Neural progenitor cell (in vitro differentiated cells): ENCODE results near the gene NKAIN4. TPM values are rescaled to one million over a fixed set of nuclear protein-coding genes. Genes with fewer than 3 reads are reported as not detected.

Source experiments
- DNase-seq: peaks from one replicate; pipeline ENCODE4 v3.0.0-alpha.2; 2016; ENCODE audit warnings: low spot score
- H2AFZ ChIP-seq: fragments of 200-600 bp; sonication (generic); replicated peaks from 2 replicates; pipeline ENCODE4 v1.6.1; 2016; ENCODE audit warnings: antibody characterized with exemption
- H3F3A ChIP-seq: fragments of 200-600 bp; sonication (generic); 2 replicates; pipeline ENCODE4 v1.6.1; 2016; ENCODE audit warnings: antibody characterized with exemption, low read depth
- H3K27ac ChIP-seq: fragments of 200-600 bp; sonication (generic); 2 replicates; pipeline ENCODE4 v1.5.1; 2016; ENCODE audit warnings: mild to moderate bottlenecking
- H3K27me3 ChIP-seq: fragments of 200-600 bp; sonication (generic); 2 replicates; pipeline ENCODE4 v1.6.1; 2016; ENCODE audit warnings: mild to moderate bottlenecking, moderate library complexity
- H3K36me3 ChIP-seq: fragments of 200-600 bp; sonication (generic); 2 replicates; pipeline ENCODE4 v1.5.1; 2016
- H3K4me1 ChIP-seq: fragments of 200-600 bp; sonication (generic); 2 replicates; pipeline ENCODE4 v1.6.1; 2016; ENCODE audit warnings: mixed run types
- H3K4me2 ChIP-seq: fragments of 200-600 bp; sonication (generic); 2 replicates; pipeline ENCODE4 v1.6.1; 2016
- H3K4me3 ChIP-seq: fragments of 200-600 bp; sonication (generic); 2 replicates; pipeline ENCODE4 v1.5.1; 2016
- H3K79me2 ChIP-seq: fragments of 200-600 bp; sonication (generic); 2 replicates; pipeline ENCODE4 v1.6.1; 2016; ENCODE audit warnings: low read depth
- H3K9ac ChIP-seq: fragments of 200-600 bp; sonication (generic); 2 replicates; pipeline ENCODE4 v1.6.1; 2016
- H3K9me3 ChIP-seq: fragments of 200-600 bp; sonication (generic); 2 replicates; pipeline ENCODE4 v1.5.1; 2016; ENCODE audit warnings: low read depth
- H4K20me1 ChIP-seq: fragments of 200-600 bp; sonication (generic); 2 replicates; pipeline ENCODE4 v1.6.1; 2016; ENCODE audit warnings: low read depth
- H3K27ac Mint-ChIP-seq: 3 replicates; pipeline ENCODE4 v1.8.0; 2021; ENCODE audit warnings: mixed read lengths
- H3K27me3 Mint-ChIP-seq: 2 replicates; pipeline ENCODE4 v1.8.0; 2022; ENCODE audit warnings: low read depth, mild to moderate bottlenecking, inconsistent platforms, moderate library complexity, mixed read lengths; ENCODE audit not compliant: insufficient read depth
- H3K36me3 Mint-ChIP-seq: 3 replicates; pipeline ENCODE4 v1.8.0; 2021; ENCODE audit warnings: mixed read lengths
- H3K4me1 Mint-ChIP-seq: 3 replicates; pipeline ENCODE4 v1.8.0; 2021; ENCODE audit warnings: mixed read lengths
- H3K4me3 Mint-ChIP-seq: 3 replicates; pipeline ENCODE4 v1.8.0; 2021; ENCODE audit warnings: mild to moderate bottlenecking, moderate library complexity, mixed read lengths
- H3K9me3 Mint-ChIP-seq: 3 replicates; pipeline ENCODE4 v1.8.0; 2020; ENCODE audit warnings: mixed read lengths
- CTCF ChIP-seq: fragments of 200-600 bp; sonication (generic); IDR thresholded peaks from 2 replicates; pipeline ENCODE4 v1.5.1; 2017; ENCODE audit warnings: antibody characterized with exemption, mild to moderate bottlenecking
- EZH2 ChIP-seq: fragments of 200-600 bp; sonication (generic); IDR thresholded peaks from 2 replicates; pipeline ENCODE4 v1.6.1; 2017; ENCODE audit warnings: antibody characterized with exemption, mild to moderate bottlenecking, moderate library complexity
- EZH2phosphoT487 ChIP-seq: fragments of 200-600 bp; sonication (generic); IDR thresholded peaks from 2 replicates; pipeline ENCODE4 v1.6.1; 2017; ENCODE audit warnings: antibody characterized with exemption
- total RNA-seq: library from RNA; depleted of rRNA; stranded (reverse); fragments of >200 nt; gene quantifications from 2 replicates; pipeline ENCODE4 v1.2.3, GENCODE V29; 2015; ENCODE audit warnings: low replicate concordance

NKAIN4 gene
- total RNA-seq, 1 donor from 2014 or later, result 9.7 TPM

GRCh38 chr20:63288581-63289251, 34.5 kb upstream of the NKAIN4 start:
- no peaks in the 10 kb centered on the region for H3K79me2 ChIP-seq
- Mint-ChIP-seq H3K4me3 (no peak overlapping the region), H3K9me3 (no peaks in the 10 kb centered on the region), H3K27me3 (peaks cover 3% of the 10 kb centered on the region), H3K27ac (no peak overlapping the region), H3K36me3 (peaks cover 2% of the 10 kb centered on the region), H3K4me1 (no peaks in the 10 kb centered on the region)
- H4K20me1 ChIP-seq, result peaks cover 6% of the 10 kb centered on the region
- H3K4me1 ChIP-seq, result no peaks in the 10 kb centered on the region
- no peak overlapping the region for H3K27ac ChIP-seq
- H3K9me3 ChIP-seq, result no peaks in the 10 kb centered on the region
- H3F3A ChIP-seq, result no peaks in the 10 kb centered on the region
- no peaks in the 10 kb centered on the region for H3K27me3 ChIP-seq
- H3K4me2 ChIP-seq, result no peak overlapping the region
- TF ChIP-seq EZH2 (no peak), EZH2phosphoT487 (no peak), CTCF (no peak)
- no peaks in the 10 kb centered on the region for H3K36me3 ChIP-seq
- H2AFZ ChIP-seq, result no peak overlapping the region
- no peak overlapping the region for H3K9ac ChIP-seq
- no peak for DNase-seq
- no peak overlapping the region for H3K4me3 ChIP-seq

- no peaks in the 10 kb centered on the region for H3K4me1 Mint-ChIP-seq
- peaks cover 6% of the 10 kb centered on the region for H4K20me1 ChIP-seq
These were observed 33.7 kb upstream of the NKAIN4 start for GRCh38 chr20:63287697-63288580.

More at GRCh38 chr20:63287697-63288580, 33.7 kb upstream of the NKAIN4 start:
- peaks cover 3% of the 10 kb centered on the region for H3K27me3 Mint-ChIP-seq
- DNase-seq, result no peak
- peaks cover 2% of the 10 kb centered on the region for H3K36me3 Mint-ChIP-seq
- no peak overlapping the region for H3K4me3 Mint-ChIP-seq
- Histone ChIP-seq H2AFZ (no peak overlapping the region), H3K4me3 (no peak overlapping the region), H3K36me3 (no peaks in the 10 kb centered on the region), H3K4me1 (no peaks in the 10 kb centered on the region), H3K27ac (no peak overlapping the region), H3K9me3 (no peaks in the 10 kb centered on the region), H3F3A (no peaks in the 10 kb centered on the region), H3K27me3 (no peaks in the 10 kb centered on the region), H3K9ac (no peak overlapping the region), H3K79me2 (no peaks in the 10 kb centered on the region), H3K4me2 (no peak overlapping the region)
- H3K9me3 Mint-ChIP-seq, result no peaks in the 10 kb centered on the region
- H3K27ac Mint-ChIP-seq, result no peak overlapping the region
- TF ChIP-seq EZH2phosphoT487, result no peak
- TF ChIP-seq CTCF, result no peak
- no peak for TF ChIP-seq EZH2
